ENCODE measurements around the gene TNS4. TPM values are rescaled to one million over a fixed set of nuclear protein-coding genes. Genes with fewer than 3 reads are reported as not detected.

The TNS4 gene
- total and polyA plus RNA-seq, 9 of the 15 experiments (the other 6 are each of a cell fraction or from before 2014, with no cell fraction given): 0.04 to 0.73 (median 0.24) TPM; not detected in 1

GRCh38 chr17:40541060-40541872, 39.8 kb upstream of the TNS4 start:
- Histone ChIP-seq H3K27ac (ENCODE audit: extremely low read depth, low read depth, low read length) (no peak overlapping the region), H3K9me1 (ENCODE audit: control insufficient read depth, insufficient read depth, low read length) (peaks cover 6% of the 10 kb centered on the region), H3K4me1 (replicated peaks in 1 of 2; ENCODE audit: control insufficient read depth in 2 of 2, insufficient read depth in 2 of 2, low read length in 2 of 2) (peaks cover 28% of the 10 kb centered on the region in 2 experiments), H3K79me2 (ENCODE audit: control insufficient read depth, insufficient read depth, low read length) (no peaks in the 10 kb centered on the region), H3K9me3 (replicated peaks; ENCODE audit: control insufficient read depth, insufficient read depth, low read depth, low read length) (no peaks in the 10 kb centered on the region), H3K27me3 (ENCODE audit: control insufficient read depth in 2 of 2, insufficient read depth in 2 of 2, low read length in 2 of 2) (no peaks in the 10 kb centered on the region), H3K36me3 (ENCODE audit: control insufficient read depth, insufficient read depth, low read length) (no peaks in the 10 kb centered on the region), H2AFZ (ENCODE audit: low read depth, low read length) (0 out of 2 replicates have a peak overlapping the region, but pooled peaks have one; percentile 27), H4K20me1 (replicated peaks; ENCODE audit: control insufficient read depth, insufficient read depth, low read length) (no peaks in the 10 kb centered on the region), H3K4me3 (no peak overlapping the region), H3K4me2 (ENCODE audit: insufficient read depth, low read length) (0 out of 2 replicates have a peak overlapping the region, but pooled peaks have one; percentile 17), H3K9ac (ENCODE audit: insufficient read depth in 1 of 2, low read depth in 2 of 2, low read length in 2 of 2) (0 out of 4 replicates have a peak overlapping the region, but pooled peaks of 1 of the 2 experiments have one; percentile 65)
- WGBS (ENCODE audit: insufficient coverage, low coverage, missing lambda C conversion rate): 55% methylated on average over 20 of the region's 20 CpGs
- DNase-seq (ENCODE audit: extremely low read depth in 1 of 4, low spot score in 3 of 4) (peak in 1 of 4 experiments; percentile 36), FAIRE-seq (no peak), ATAC-seq (no peak)
- CTCF ChIA-PET (ENCODE audit: low intra/inter-chr PET ratio): no interaction called here
- POLR2A ChIA-PET: interaction anchor here (1.3 to 1.9 kb wide), 2 partner anchors 8 to 13 kb away, joined by 5 to 9 read pairs; no protein-coding TSS in a partner anchor
- BruUV-seq (replicated peaks): no TSS peak
- in situ Hi-C loops (cut with MboI): no loop called here
- intact Hi-C loops (cut with micrococcal nuclease): no loop called here
- TF ChIP-seq KDM1A (IDR thresholded peaks at IDR 0.05) (peak in 1 of 2 experiments; percentile 68; a peak in 2 of 4 replicates), HDAC1 (IDR thresholded peaks at IDR 0.05) (peak in 1 of 2 experiments; percentile 52; a peak in 2 of 4 replicates), SRF (CRISPR knock-in tag; IDR thresholded peaks at IDR 0.05) (peak in 1 of 2 experiments; percentile 90; a peak in 1 of 4 replicates), MAFG (tag; conservative IDR thresholded peaks at IDR 0.05) (no peak), HMG20A (CRISPR knock-in tag; conservative IDR thresholded peaks at IDR 0.05) (no peak), MLLT1 (IDR thresholded peaks at IDR 0.05) (0 out of 4 replicates have a peak, but pooled peaks of 1 of the 2 experiments have one; percentile 23), SMARCE1 (IDR thresholded peaks at IDR 0.05) (0 out of 2 replicates have a peak, but pooled peaks have one; percentile 15), SMAD2 (IDR thresholded peaks at IDR 0.05; ENCODE audit: low read depth, low read length) (no peak), HDGF (IDR thresholded peaks at IDR 0.05) (peak; percentile 74; the same call in 1 of the 2 replicates), OTX1 (CRISPR knock-in tag; IDR thresholded peaks at IDR 0.05) (0 out of 2 replicates have a peak, but pooled peaks have one; percentile 47), CTBP1 (IDR thresholded peaks at IDR 0.05; ENCODE audit: borderline replicate concordance) (peak; percentile 48; the same call in 1 of the 2 replicates), ETV6 (IDR thresholded peaks at IDR 0.05; ENCODE audit: borderline replicate concordance in 1 of 2, low read depth in 2 of 2, low read length in 1 of 2) (0 out of 4 replicates have a peak, but pooled peaks of 1 of the 2 experiments have one; percentile 21), ETV6 (CRISPR knock-in tag; IDR thresholded peaks at IDR 0.05; ENCODE audit: borderline replicate concordance) (no peak)
- TF ChIP-seq, protein P1, sequence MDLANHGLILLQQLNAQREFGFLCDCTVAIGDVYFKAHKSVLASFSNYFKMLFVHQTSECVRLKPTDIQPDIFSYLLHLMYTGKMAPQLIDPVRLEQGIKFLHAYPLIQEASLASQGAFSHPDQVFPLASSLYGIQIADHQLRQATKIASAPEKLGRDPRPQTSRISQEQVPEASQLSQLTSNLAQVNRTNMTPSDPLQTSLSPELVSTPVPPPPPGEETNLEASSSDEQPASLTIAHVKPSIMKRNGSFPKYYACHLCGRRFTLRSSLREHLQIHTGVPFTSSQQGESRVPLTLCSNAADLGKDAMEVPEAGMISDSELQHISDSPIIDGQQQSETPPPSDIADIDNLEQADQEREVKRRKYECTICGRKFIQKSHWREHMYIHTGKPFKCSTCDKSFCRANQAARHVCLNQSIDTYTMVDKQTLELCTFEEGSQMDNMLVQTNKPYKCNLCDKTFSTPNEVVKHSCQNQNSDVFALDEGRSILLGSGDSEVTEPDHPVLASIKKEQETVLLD (IDR thresholded peaks at IDR 0.05): peak; percentile 43; the same call in 1 of the 2 replicates
- TF ChIP-seq, protein P2, sequence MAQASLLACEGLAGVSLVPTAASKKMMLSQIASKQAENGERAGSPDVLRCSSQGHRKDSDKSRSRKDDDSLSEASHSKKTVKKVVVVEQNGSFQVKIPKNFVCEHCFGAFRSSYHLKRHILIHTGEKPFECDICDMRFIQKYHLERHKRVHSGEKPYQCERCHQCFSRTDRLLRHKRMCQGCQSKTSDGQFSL (CRISPR knock-in tag; IDR thresholded peaks at IDR 0.05): peak; percentile 33; the same call in 1 of the 2 replicates
- TF ChIP-seq, protein P2 (tag; IDR thresholded peaks at IDR 0.05): no peak

Measured in K562 (cell line).